GM12892 (cell line): ENCODE results near the gene LYL1.

ENCODE experiments used
- POLR2A ChIP-seq: IDR thresholded peaks from 2 replicates; pipeline ENCODE4 v1.6.1; 2011; ENCODE audit warnings: low read depth, low read length, control low read depth
- POLR2AphosphoS5 ChIP-seq: IDR thresholded peaks from 2 replicates; pipeline ENCODE4 v1.6.1; 2011; ENCODE audit warnings: low read depth, low read length, control low read depth
- TAF1 ChIP-seq: IDR thresholded peaks from 2 replicates; pipeline ENCODE4 v1.6.1; 2011; ENCODE audit warnings: low read depth, mild to moderate bottlenecking, control low read depth, low read length, borderline replicate concordance

- TF ChIP-seq POLR2A (no peak), POLR2AphosphoS5 (no peak), TAF1 (no peak)
These were observed 13.4 kb downstream of the LYL1 start for GRCh38 chr19:13089139-13089856.
